OCI-LY7 (cell line): Measurements from ENCODE around the gene MBOAT2. TPM values are rescaled to one million over a fixed set of nuclear protein-coding genes. Genes with fewer than 3 reads are reported as not detected.

ENCODE experiments used
- BruUV-seq: library from RNA; stranded (reverse); fragments of 400-500 nt; replicated peaks from 2 replicates; lab custom pipeline; 2021; lab: Mats Ljungman, UMichigan
- CTCF ChIA-PET: fragments of 300-600 bp; sonication (Branson Sonifier 250); formaldehyde crosslinking; loops from one replicate; lab custom pipeline; 2022; ENCODE audit warnings: antibody characterized with exemption; ENCODE audit not compliant: unreplicated experiment; lab: Charles Lee
- POLR2A ChIA-PET: fragments of 300-600 bp; sonication (Branson Sonifier 250); formaldehyde crosslinking; loops from one replicate; lab custom pipeline; 2022; ENCODE audit warnings: antibody characterized with exemption; lab: Charles Lee
- DNase-seq: peaks from one replicate; pipeline ENCODE4 v3.0.0-alpha.2; 2015; ENCODE audit warnings: low spot score
- H2AFZ ChIP-seq: fragments of 200-600 bp; sonication (generic), shearing (Covaris generic); 2 replicates; pipeline ENCODE4 v1.6.1; 2014; ENCODE audit warnings: mild to moderate bottlenecking, antibody characterized with exemption, low read length, moderate library complexity
- H3K27ac ChIP-seq: fragments of 200-600 bp; sonication (generic); 2 replicates; pipeline ENCODE4 v1.5.1; 2014; ENCODE audit warnings: mixed run types, low read depth, mild to moderate bottlenecking, moderate library complexity, low read length, inconsistent platforms; ENCODE audit not compliant: poor library complexity, severe bottlenecking
- H3K36me3 ChIP-seq: fragments of 200-600 bp; sonication (generic); 2 replicates; pipeline ENCODE4 v1.6.1; 2014; ENCODE audit warnings: mild to moderate bottlenecking, antibody characterized with exemption, low read length, moderate library complexity, mixed read lengths; ENCODE audit not compliant: insufficient read depth
- H3K4me1 ChIP-seq: fragments of 200-600 bp; sonication (generic); 2 replicates; pipeline ENCODE4 v1.5.1; 2014; ENCODE audit warnings: mild to moderate bottlenecking, low read length; ENCODE audit not compliant: insufficient read depth, poor library complexity, severe bottlenecking
- H3K4me2 ChIP-seq: fragments of 200-600 bp; sonication (generic); 2 replicates; pipeline ENCODE4 v1.6.1; 2014; ENCODE audit warnings: mild to moderate bottlenecking, low read length
- H3K4me3 ChIP-seq: fragments of 200-600 bp; sonication (generic); 2 replicates; pipeline ENCODE4 v1.5.1; 2014; ENCODE audit warnings: mild to moderate bottlenecking, low read depth, low read length; ENCODE audit not compliant: poor library complexity, severe bottlenecking
- H3K79me2 ChIP-seq: fragments of 200-600 bp; sonication (generic); 2 replicates; pipeline ENCODE4 v1.6.1; 2016; ENCODE audit warnings: low read depth, mild to moderate bottlenecking, low read length, moderate library complexity, mixed read lengths; ENCODE audit not compliant: insufficient read depth
- H3K9me2 ChIP-seq: fragments of 200-600 bp; sonication (generic); 2 replicates; pipeline ENCODE4 v1.6.1; 2016; ENCODE audit warnings: mild to moderate bottlenecking, low read length, mixed read lengths; ENCODE audit not compliant: insufficient read depth
- H3K9me3 ChIP-seq: fragments of 200-600 bp; sonication (generic); 2 replicates; pipeline ENCODE4 v1.6.1; 2014; ENCODE audit warnings: mild to moderate bottlenecking, mixed run types, low read length, mixed read lengths
- H4K20me1 ChIP-seq: fragments of 200-600 bp; sonication (generic); 2 replicates; pipeline ENCODE4 v1.6.1; 2014; ENCODE audit warnings: mild to moderate bottlenecking, antibody characterized with exemption, low read length, moderate library complexity, mixed read lengths; ENCODE audit not compliant: insufficient read depth
- EZH2phosphoT487 ChIP-seq: fragments of 200-600 bp; sonication (generic); IDR thresholded peaks from 2 replicates; pipeline ENCODE4 v1.6.1; 2018; ENCODE audit warnings: low read depth, borderline replicate concordance, mild to moderate bottlenecking, mixed run types, antibody characterized with exemption, low read length, moderate library complexity, mixed read lengths
- intact Hi-C: fragments of 100-400 bp; cut with micrococcal nuclease; formaldehyde crosslinking; loops from one replicate; pipeline ENCODE4 v1.10.0; 2022; ENCODE audit not compliant: unreplicated experiment
- total RNA-seq, 2 experiments: library from RNA; depleted of rRNA in 1 of 2; stranded (reverse); fragments of >200 nt in 1 of 2; shearing (Covaris generic) in 1 of 2; gene quantifications; 2 replicates each; pipeline ENCODE4 v1.2.3, GENCODE V29; 2014 to 2022
- TF ChIP-seq, protein P1 (sequence below): fragments of 200-600 bp; sonication (generic); conservative IDR thresholded peaks from 2 replicates; pipeline ENCODE4 v1.5.1; 2014; ENCODE audit warnings: mild to moderate bottlenecking, antibody characterized with exemption, low read length, moderate library complexity, mixed read lengths

The MBOAT2 gene
- total RNA-seq, 2 experiments from 2014 or later = 0.28 to 0.93 TPM

DNA sequence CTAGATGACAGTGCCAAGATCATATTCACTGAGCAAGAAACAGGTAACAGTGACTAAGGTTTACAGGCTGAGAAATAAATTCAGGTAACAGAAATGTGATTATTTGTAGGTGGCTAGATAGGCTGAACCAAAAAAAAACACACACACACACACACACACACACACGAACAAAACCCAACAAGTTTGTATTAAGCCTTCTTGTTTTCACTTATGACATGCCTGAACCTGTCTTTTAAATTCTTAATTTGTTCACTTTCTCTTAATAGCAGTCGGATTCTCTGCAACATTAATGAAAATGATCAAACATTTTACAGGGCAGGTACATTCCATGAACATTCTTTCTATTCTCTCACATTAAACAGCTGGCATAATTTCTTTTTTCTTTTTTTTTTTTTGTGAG lies 147.3 kb downstream of the MBOAT2 start:
- no peaks in the 10 kb centered on the region for H3K79me2 ChIP-seq
- H2AFZ ChIP-seq = no peak overlapping the region
- no peak overlapping the region for H3K4me2 ChIP-seq
- no peaks in the 10 kb centered on the region for H4K20me1 ChIP-seq
- H3K9me2 ChIP-seq = no peaks in the 10 kb centered on the region
- H3K4me1 ChIP-seq = no peaks in the 10 kb centered on the region
- H3K36me3 ChIP-seq = no peaks in the 10 kb centered on the region
- DNase-seq = no peak
- CTCF ChIA-PET = no interaction called here
- POLR2A ChIA-PET = no interaction called here
- H3K27ac ChIP-seq = no peak overlapping the region
- no peak overlapping the region for H3K4me3 ChIP-seq
- H3K9me3 ChIP-seq = no peaks in the 10 kb centered on the region
- no TSS peak for BruUV-seq
- TF ChIP-seq EZH2phosphoT487 = no peak
- TF ChIP-seq, protein P1, sequence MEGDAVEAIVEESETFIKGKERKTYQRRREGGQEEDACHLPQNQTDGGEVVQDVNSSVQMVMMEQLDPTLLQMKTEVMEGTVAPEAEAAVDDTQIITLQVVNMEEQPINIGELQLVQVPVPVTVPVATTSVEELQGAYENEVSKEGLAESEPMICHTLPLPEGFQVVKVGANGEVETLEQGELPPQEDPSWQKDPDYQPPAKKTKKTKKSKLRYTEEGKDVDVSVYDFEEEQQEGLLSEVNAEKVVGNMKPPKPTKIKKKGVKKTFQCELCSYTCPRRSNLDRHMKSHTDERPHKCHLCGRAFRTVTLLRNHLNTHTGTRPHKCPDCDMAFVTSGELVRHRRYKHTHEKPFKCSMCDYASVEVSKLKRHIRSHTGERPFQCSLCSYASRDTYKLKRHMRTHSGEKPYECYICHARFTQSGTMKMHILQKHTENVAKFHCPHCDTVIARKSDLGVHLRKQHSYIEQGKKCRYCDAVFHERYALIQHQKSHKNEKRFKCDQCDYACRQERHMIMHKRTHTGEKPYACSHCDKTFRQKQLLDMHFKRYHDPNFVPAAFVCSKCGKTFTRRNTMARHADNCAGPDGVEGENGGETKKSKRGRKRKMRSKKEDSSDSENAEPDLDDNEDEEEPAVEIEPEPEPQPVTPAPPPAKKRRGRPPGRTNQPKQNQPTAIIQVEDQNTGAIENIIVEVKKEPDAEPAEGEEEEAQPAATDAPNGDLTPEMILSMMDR = no peak
- intact Hi-C loops = no loop called here

DNA sequence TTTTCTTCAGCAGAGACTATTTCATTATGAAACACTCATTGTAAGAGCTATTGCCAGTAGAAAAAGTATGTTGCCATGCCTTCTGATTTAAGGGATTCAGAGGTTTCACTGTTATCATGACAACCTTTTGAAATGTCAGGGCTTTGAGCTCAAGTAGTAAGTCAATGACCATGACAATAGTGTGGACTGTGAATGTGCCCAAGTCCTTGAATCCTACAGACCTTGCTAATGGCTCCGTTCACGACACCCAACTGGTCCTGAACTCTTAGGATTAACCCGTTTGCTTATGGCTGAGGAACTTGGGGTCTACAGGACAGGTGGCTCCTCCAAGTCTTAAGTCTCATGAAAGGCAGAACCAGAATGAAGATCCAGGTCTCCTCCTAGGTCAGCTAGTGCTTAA lies 148.5 kb downstream of the MBOAT2 start:
- no peaks in the 10 kb centered on the region for H3K36me3 ChIP-seq
- no peak overlapping the region for H2AFZ ChIP-seq
- H3K9me2 ChIP-seq = no peaks in the 10 kb centered on the region
- no peak for DNase-seq
- no peaks in the 10 kb centered on the region for H3K9me3 ChIP-seq
- BruUV-seq = no TSS peak
- H3K4me2 ChIP-seq = no peak overlapping the region
- no peaks in the 10 kb centered on the region for H3K79me2 ChIP-seq
- no peak overlapping the region for H3K4me3 ChIP-seq
- H3K4me1 ChIP-seq = no peaks in the 10 kb centered on the region
- no peak overlapping the region for H3K27ac ChIP-seq
- ChIA-PET CTCF (no interaction called here), POLR2A (interaction anchor here (0.6 kb wide), 1 partner anchor 348 kb away, joined by 3 read pairs; no protein-coding TSS in a partner anchor)
- intact Hi-C loops = no loop called here
- TF ChIP-seq EZH2phosphoT487 = no peak
- TF ChIP-seq, protein P1 = no peak
- H4K20me1 ChIP-seq = no peaks in the 10 kb centered on the region

DNA sequence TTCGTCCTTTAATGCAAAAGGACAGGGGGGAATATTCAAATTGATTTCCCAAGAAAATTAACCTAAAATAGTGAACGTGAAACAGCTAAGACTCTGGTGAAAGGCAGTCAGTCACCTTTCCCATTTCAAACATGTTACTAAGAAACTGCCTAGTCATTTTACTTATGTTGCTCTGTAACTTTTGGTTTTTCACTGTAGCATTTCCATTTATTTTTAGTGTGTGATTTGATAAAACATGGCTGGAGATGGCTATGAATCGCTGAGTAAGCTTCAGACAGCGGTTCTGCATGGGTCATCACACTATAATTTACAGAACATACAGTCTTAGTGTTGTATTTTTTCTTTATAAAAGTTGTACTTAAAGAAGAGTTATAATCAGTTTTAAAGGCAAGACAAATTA lies 150.1 kb downstream of the MBOAT2 start:
- H4K20me1 ChIP-seq = no peaks in the 10 kb centered on the region
- no peaks in the 10 kb centered on the region for H3K4me1 ChIP-seq
- H3K4me2 ChIP-seq = no peak overlapping the region
- H3K9me2 ChIP-seq = no peaks in the 10 kb centered on the region
- H3K9me3 ChIP-seq = no peaks in the 10 kb centered on the region
- H3K79me2 ChIP-seq = no peaks in the 10 kb centered on the region
- H3K27ac ChIP-seq = no peak overlapping the region
- no TSS peak for BruUV-seq
- no peaks in the 10 kb centered on the region for H3K36me3 ChIP-seq
- ChIA-PET CTCF (no interaction called here), POLR2A (no interaction called here)
- no peak overlapping the region for H3K4me3 ChIP-seq
- TF ChIP-seq, protein P1 = no peak
- TF ChIP-seq EZH2phosphoT487 = no peak
- intact Hi-C loops = no loop called here
- no peak overlapping the region for H2AFZ ChIP-seq
- no peak for DNase-seq
